PFSK-1 (cell line): ENCODE measurements around the gene MAN1A2.

Experiments used
- POLR2AphosphoS5 ChIP-seq: IDR thresholded peaks from 2 replicates; pipeline ENCODE4 v1.6.1; 2012; ENCODE audit warnings: low read depth, mild to moderate bottlenecking, control low read depth, low read length, moderate library complexity
- SIN3A ChIP-seq: IDR thresholded peaks from 2 replicates; pipeline ENCODE4 v1.6.1; 2012; ENCODE audit warnings: mild to moderate bottlenecking, low read length, moderate library complexity, borderline replicate concordance; ENCODE audit not compliant: insufficient read depth
- TAF1 ChIP-seq: IDR thresholded peaks from 2 replicates; pipeline ENCODE4 v1.6.1; 2012; ENCODE audit warnings: low read length, control low read depth, borderline replicate concordance; ENCODE audit not compliant: insufficient read depth
- TF ChIP-seq, protein P1 (sequence below), 2 experiments: IDR thresholded peaks; 2 replicates each; pipeline versions ENCODE4 v1.6.1 to v1.8.0; 2011 to 2012; ENCODE audit warnings: low read depth in 2 of 2, low read length in 2 of 2, control low read depth in 1 of 2, inconsistent platforms in 1 of 2, mild to moderate bottlenecking in 1 of 2, moderate library complexity in 1 of 2; ENCODE audit not compliant: insufficient read depth in 1 of 2

DNA sequence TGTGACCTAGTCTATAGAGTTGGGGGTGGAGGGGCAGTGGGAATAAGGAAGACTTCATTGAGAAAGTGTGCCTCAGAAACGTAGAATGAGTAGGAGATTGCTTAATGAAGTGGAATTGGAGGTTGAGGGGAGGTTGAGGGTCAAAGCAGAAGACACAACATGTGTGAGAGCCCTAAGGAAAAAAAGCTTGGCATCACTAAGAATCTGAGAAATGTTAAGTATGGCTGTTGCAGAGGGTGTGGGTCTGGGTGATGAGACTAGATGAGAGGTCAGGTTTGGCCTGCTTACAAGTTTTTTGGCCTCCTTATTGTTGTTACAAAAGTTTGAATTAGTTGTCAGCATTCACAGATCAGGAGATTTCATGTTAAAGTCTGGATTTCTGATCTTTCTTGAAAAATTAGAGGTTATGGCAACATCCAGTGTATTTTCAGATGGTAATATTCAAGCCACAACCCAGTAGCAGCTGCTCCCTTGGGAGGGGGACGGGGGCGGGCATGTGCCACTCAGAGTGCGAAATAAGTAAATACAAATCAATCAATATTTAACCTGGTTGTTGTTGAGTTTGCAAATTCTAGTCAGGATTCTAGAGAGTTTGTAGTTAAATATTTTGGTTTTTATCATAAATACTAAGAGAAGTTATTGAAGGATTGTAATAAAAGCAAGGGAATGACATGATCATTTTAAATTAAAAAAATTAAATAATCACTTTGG, 4.3 kb downstream of the MAN1A2 start:
- TF ChIP-seq POLR2AphosphoS5 = no peak
- TF ChIP-seq TAF1 = no peak
- peak; percentile 50; the same call in 1 of the 2 replicates for TF ChIP-seq SIN3A
- TF ChIP-seq, protein P1, sequence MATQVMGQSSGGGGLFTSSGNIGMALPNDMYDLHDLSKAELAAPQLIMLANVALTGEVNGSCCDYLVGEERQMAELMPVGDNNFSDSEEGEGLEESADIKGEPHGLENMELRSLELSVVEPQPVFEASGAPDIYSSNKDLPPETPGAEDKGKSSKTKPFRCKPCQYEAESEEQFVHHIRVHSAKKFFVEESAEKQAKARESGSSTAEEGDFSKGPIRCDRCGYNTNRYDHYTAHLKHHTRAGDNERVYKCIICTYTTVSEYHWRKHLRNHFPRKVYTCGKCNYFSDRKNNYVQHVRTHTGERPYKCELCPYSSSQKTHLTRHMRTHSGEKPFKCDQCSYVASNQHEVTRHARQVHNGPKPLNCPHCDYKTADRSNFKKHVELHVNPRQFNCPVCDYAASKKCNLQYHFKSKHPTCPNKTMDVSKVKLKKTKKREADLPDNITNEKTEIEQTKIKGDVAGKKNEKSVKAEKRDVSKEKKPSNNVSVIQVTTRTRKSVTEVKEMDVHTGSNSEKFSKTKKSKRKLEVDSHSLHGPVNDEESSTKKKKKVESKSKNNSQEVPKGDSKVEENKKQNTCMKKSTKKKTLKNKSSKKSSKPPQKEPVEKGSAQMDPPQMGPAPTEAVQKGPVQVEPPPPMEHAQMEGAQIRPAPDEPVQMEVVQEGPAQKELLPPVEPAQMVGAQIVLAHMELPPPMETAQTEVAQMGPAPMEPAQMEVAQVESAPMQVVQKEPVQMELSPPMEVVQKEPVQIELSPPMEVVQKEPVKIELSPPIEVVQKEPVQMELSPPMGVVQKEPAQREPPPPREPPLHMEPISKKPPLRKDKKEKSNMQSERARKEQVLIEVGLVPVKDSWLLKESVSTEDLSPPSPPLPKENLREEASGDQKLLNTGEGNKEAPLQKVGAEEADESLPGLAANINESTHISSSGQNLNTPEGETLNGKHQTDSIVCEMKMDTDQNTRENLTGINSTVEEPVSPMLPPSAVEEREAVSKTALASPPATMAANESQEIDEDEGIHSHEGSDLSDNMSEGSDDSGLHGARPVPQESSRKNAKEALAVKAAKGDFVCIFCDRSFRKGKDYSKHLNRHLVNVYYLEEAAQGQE (IDR thresholded peaks at IDR 0.05; ENCODE audit: insufficient read depth in 1 of 2, low read depth in 2 of 2, low read length in 2 of 2) = no peak
